ENCODE measurements around the gene DTNBP1. TPM values are rescaled to one million over a fixed set of nuclear protein-coding genes. Genes with fewer than 3 reads are reported as not detected.
"Not testable (repeated sequence)": the region's sequence is repeated elsewhere in the genome, so short reads cannot be mapped to it uniquely, and the experiment has no call there.

Gene DTNBP1
- total and polyA plus RNA-seq, 12 donors, result 4.2 to 17.1 (median 9.0) TPM

- TF ChIP-seq CTCF (IDR thresholded peaks at IDR 0.05) (no peak), POLR2A (IDR thresholded peaks at IDR 0.05) (no peak)
- H3K27ac ChIP-seq, result no peak overlapping the region
- H3K4me3 ChIP-seq, result no peak overlapping the region
- no peaks in the 10 kb centered on the region for H3K27me3 ChIP-seq
- intact Hi-C loops (cut with DNase I), result no loop called here
- DNase-seq, result no peak
- no peaks in the 10 kb centered on the region for H3K36me3 ChIP-seq (replicated peaks in 1 of 2)
- no peaks in the 10 kb centered on the region for H3K4me1 ChIP-seq (replicated peaks in 1 of 2)
- WGBS, 4 donors, result 89 to 96% (median 95%) methylated on average over 4 of the region's 4 CpGs
- no peaks in the 10 kb centered on the region for H3K9me3 ChIP-seq (replicated peaks in 1 of 3)
Measured at GRCh38 chr6:15544321-15544900, 118.4 kb downstream of the DTNBP1 start.

GRCh38 chr6:15543332-15543917, 119.4 kb downstream of the DTNBP1 start:
- H3K9me3 ChIP-seq (replicated peaks in 1 of 3); H3K4me3 ChIP-seq; H3K4me1 ChIP-seq (replicated peaks in 1 of 2); DNase-seq; H3K36me3 ChIP-seq (replicated peaks in 1 of 2); H3K27me3 ChIP-seq; H3K27ac ChIP-seq; intact Hi-C loops (cut with DNase I): not testable (repeated sequence)
- WGBS, 4 donors, result 89 to 95% (median 93%) methylated on average over 5 of the region's 5 CpGs

GRCh38 chr6:15539722-15540270, 123.0 kb downstream of the DTNBP1 start:
- Histone ChIP-seq H3K36me3 (replicated peaks in 1 of 2) (no peaks in the 10 kb centered on the region), H3K27ac (no peak overlapping the region), H3K27me3 (no peaks in the 10 kb centered on the region), H3K9me3 (replicated peaks in 1 of 3) (no peaks in the 10 kb centered on the region), H3K4me3 (no peak overlapping the region), H3K4me1 (replicated peaks in 1 of 2) (peaks cover 10 to 15% of the 10 kb centered on the region in 2 donors)
- TF ChIP-seq POLR2A (IDR thresholded peaks at IDR 0.05) (no peak), CTCF (IDR thresholded peaks at IDR 0.05) (no peak)
- DNase-seq, result no peak
- intact Hi-C loops (cut with DNase I), result no loop called here
- 89 to 93% (median 92%) methylated on average over 7 of the region's 7 CpGs for WGBS, 4 donors

- Histone ChIP-seq H3K27ac (no peak overlapping the region), H3K27me3 (no peaks in the 10 kb centered on the region), H3K4me3 (no peak overlapping the region), H3K4me1 (replicated peaks in 1 of 2) (peaks cover 10 to 15% of the 10 kb centered on the region in 2 donors), H3K36me3 (replicated peaks in 1 of 2) (no peaks in the 10 kb centered on the region), H3K9me3 (replicated peaks in 1 of 3) (no peaks in the 10 kb centered on the region)
- TF ChIP-seq POLR2A (IDR thresholded peaks at IDR 0.05), result no peak
- no peak for TF ChIP-seq CTCF (IDR thresholded peaks at IDR 0.05)
- DNase-seq, result no peak
- intact Hi-C loops (cut with DNase I), result no loop called here
- WGBS, 4 donors, result 91 to 97% (median 91%) methylated on average over 9 of the region's 9 CpGs
Measured at GRCh38 chr6:15538766-15539495, 123.9 kb downstream of the DTNBP1 start.

Data from adrenal gland (tissue), 12 donors.